ENCODE data around the gene PLXNA1. TPM values are rescaled to one million over a fixed set of nuclear protein-coding genes. Genes with fewer than 3 reads are reported as not detected.

Gene PLXNA1
- total and polyA plus RNA-seq, 9 donors, result 9.2 to 47.2 (median 25.7) TPM

DNA sequence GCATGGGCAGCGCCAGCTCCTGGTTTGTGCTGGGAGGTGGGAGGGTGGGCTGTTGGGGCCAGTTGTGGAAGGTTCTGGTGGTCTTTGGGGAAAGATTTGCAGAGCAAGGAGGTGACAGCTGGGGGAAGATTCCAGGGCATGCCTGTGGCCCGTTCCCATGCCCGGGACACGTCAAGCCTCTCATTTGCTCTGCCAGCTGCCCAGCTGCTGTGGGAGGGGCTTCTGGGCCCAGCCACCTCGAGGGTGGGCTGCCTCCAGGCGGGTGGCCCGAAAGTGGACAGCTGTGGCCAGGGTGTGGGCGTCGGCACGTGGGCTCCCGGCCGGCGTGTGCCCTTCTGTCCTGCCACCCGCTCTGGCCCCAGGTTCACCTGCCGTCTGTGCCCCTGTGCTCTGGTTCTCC lies 17.2 kb downstream of the PLXNA1 start:
- no peak for DNase-seq
- Histone ChIP-seq H3K36me3 (no peaks in the 10 kb centered on the region), H3K27ac (no peak overlapping the region), H3K27me3 (no peaks in the 10 kb centered on the region), H3K9me3 (no peaks in the 10 kb centered on the region), H3K4me3 (no peak overlapping the region), H3K4me1 (ENCODE audit: insufficient read depth) (peaks cover 16% of the 10 kb centered on the region)
- intact Hi-C loops (cut with DNase I), result no loop called here
- 48 to 71% (median 54%) methylated on average over 15 of the region's 15 CpGs for WGBS, 3 donors
- TF ChIP-seq POLR2A (IDR thresholded peaks at IDR 0.05), result no peak
- TF ChIP-seq, protein P1, sequence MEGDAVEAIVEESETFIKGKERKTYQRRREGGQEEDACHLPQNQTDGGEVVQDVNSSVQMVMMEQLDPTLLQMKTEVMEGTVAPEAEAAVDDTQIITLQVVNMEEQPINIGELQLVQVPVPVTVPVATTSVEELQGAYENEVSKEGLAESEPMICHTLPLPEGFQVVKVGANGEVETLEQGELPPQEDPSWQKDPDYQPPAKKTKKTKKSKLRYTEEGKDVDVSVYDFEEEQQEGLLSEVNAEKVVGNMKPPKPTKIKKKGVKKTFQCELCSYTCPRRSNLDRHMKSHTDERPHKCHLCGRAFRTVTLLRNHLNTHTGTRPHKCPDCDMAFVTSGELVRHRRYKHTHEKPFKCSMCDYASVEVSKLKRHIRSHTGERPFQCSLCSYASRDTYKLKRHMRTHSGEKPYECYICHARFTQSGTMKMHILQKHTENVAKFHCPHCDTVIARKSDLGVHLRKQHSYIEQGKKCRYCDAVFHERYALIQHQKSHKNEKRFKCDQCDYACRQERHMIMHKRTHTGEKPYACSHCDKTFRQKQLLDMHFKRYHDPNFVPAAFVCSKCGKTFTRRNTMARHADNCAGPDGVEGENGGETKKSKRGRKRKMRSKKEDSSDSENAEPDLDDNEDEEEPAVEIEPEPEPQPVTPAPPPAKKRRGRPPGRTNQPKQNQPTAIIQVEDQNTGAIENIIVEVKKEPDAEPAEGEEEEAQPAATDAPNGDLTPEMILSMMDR (IDR thresholded peaks at IDR 0.05), result no peak
- no peak for TF ChIP-seq EP300 (IDR thresholded peaks at IDR 0.05)

DNA sequence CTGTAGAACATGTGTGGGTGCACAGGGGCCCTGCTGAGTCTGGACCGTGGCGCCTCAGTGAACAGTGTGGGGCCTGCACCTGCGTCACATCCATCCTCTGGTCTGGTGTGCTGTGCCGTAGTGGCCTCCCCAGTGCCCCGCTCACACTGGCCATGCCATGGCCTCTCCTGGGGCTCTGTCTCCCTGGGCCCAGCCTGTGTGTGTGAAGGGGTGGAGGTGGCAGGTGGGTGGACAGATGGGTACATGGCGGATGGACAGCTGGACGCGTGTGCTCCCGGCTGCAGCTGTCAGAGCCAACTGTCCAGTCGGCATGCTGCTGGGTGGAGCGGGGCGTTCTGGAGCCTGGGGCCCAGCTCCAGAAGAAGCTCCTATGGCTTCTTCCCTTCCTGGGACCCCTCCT lies 17.8 kb downstream of the PLXNA1 start:
- TF ChIP-seq EP300 (IDR thresholded peaks at IDR 0.05), result no peak
- TF ChIP-seq, protein P1 (IDR thresholded peaks at IDR 0.05), result no peak
- no peak for TF ChIP-seq POLR2A (IDR thresholded peaks at IDR 0.05)
- intact Hi-C loops (cut with DNase I), result no loop called here
- WGBS, 3 donors, result 89 to 90% (median 90%) methylated on average over 12 of the region's 12 CpGs
- H3K27me3 ChIP-seq, result no peaks in the 10 kb centered on the region
- DNase-seq, result no peak
- no peak overlapping the region for H3K27ac ChIP-seq
- H3K36me3 ChIP-seq, result no peaks in the 10 kb centered on the region
- no peak overlapping the region for H3K4me3 ChIP-seq
- no peaks in the 10 kb centered on the region for H3K9me3 ChIP-seq
- H3K4me1 ChIP-seq (ENCODE audit: insufficient read depth), result peaks cover 16% of the 10 kb centered on the region

DNA sequence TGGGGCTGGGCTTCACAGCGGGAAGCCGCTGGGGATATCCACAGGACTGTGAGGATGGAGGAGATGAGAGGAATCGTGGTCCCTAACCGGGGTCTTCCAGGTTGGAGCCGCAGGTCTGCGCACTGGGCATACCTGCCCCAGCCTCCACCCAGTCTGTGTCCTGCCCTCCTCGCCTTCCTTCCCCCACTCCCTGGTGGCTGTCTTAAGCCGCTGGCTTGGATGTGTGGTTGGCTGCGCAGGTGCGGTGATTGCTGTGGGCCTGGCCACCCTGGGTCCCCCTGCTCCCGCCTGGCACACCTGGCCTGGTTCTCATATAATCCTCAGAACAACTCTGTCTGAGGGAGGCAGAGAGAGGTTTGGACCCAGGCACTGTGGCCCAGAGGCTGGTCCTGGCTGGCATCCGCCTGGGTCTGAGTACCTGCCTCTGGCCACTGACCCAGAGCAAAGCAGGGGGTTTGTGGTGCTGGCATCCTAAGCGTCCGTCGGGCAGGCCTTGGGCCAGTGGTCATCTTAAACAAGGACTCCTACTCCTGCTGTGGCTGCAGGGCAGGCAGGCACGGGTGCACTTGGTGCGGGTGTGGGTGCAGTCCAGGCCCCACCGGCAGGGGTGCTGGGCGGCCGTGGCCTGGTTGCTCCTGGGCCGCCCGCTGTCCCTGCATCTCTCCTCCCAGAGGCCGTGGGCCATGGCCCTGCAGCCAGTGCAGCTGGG lies 18.7 kb downstream of the PLXNA1 start:
- TF ChIP-seq EP300 (IDR thresholded peaks at IDR 0.05) (no peak), POLR2A (IDR thresholded peaks at IDR 0.05) (no peak)
- TF ChIP-seq, protein P1 (IDR thresholded peaks at IDR 0.05), result no peak
- peaks cover 16% of the 10 kb centered on the region for H3K4me1 ChIP-seq (ENCODE audit: insufficient read depth)
- DNase-seq, result no peak
- H3K27me3 ChIP-seq, result no peaks in the 10 kb centered on the region
- WGBS, 3 donors, result 54 to 58% (median 56%) methylated on average over 23 of the region's 23 CpGs
- H3K36me3 ChIP-seq, result no peaks in the 10 kb centered on the region
- peak overlapping the region in 1 of 2 donors; percentile 67 for H3K27ac ChIP-seq
- H3K4me3 ChIP-seq, result no peak overlapping the region
- intact Hi-C loops (cut with DNase I), result no loop called here
- H3K9me3 ChIP-seq, result no peaks in the 10 kb centered on the region

DNA sequence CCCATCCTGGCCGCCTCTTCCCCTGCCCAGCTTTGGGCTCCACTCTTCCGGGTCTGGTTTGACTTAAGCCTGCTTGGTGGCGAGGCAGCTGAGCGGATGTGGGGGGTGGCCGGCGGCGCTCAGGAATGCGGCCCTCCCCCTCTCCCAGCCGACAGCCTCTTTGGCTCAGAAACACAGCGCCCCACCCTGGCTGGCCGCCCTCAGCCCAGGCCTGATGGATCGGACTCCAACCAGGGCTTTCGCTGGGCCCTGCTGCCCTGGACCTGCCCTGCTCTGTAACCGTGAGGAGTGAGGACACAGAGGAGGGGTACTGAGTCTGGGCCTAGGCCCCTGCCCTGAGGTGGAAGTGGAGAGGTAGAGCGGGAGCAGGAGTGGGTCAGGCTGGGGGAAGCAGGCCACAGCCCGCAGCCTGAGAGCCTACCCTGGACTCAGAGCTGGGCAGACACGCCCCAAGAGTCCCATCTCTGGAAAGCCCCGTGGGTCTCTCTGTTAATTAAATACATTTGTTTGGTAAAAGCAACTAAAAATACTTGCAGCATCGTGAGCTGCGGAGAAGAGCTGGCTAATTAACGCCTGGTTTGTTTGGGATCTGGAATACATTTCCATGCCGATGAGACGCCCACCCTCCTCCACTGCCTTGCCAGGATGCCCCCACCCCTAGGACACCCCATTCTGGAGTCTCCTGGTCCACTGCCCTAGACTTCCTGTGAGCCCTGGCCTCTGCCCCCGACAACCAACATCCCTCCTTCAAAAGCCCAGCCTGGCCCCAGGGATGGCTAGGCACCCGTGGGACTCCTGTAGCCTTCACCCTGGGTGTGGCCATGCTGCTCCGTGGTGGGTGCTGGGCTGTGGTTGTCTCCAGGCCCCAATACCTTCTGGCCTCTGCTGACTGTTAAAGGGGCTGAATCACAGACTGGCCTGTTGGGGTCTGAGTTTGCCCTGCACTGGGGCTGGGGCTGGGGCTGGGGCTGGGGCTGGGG lies 19.6 kb downstream of the PLXNA1 start:
- peak; percentile 88 to 93 (median 89) for DNase-seq
- H3K4me3 ChIP-seq, result no peak overlapping the region
- H3K4me1 ChIP-seq (ENCODE audit: insufficient read depth), result peaks cover 16% of the 10 kb centered on the region

More for the DNA sequence above, 19.6 kb downstream of the PLXNA1 start:
- 14 to 19% (median 14%) methylated on average over 22 to 26 of the region's 26 CpGs for WGBS, 3 donors
- Histone ChIP-seq H3K27me3 (no peaks in the 10 kb centered on the region), H3K27ac (peak overlapping the region in 1 of 2 donors; percentile 67), H3K9me3 (no peaks in the 10 kb centered on the region), H3K36me3 (no peaks in the 10 kb centered on the region)
- intact Hi-C loops (cut with DNase I), result no loop called here
- TF ChIP-seq, protein P1 (IDR thresholded peaks at IDR 0.05), result peak; percentile 43 to 60 (median 46)
- no peak for TF ChIP-seq EP300 (IDR thresholded peaks at IDR 0.05)
- TF ChIP-seq POLR2A (IDR thresholded peaks at IDR 0.05), result no peak

All from ovary (tissue), 9 donors.